IMR-90 (cell line): Measurements from ENCODE around the gene DLK2.
"Not testable (repeated sequence)": the region's sequence is repeated elsewhere in the genome, so short reads cannot be mapped to it uniquely, and the experiment has no call there.

ENCODE experiments used
- POLR2A ChIP-seq: IDR thresholded peaks from 2 replicates; pipeline ENCODE4 v1.6.1; 2012; ENCODE audit warnings: mild to moderate bottlenecking, low read depth, low read length
- RAD21 ChIP-seq: IDR thresholded peaks from 2 replicates; pipeline ENCODE4 v1.6.1; 2012; ENCODE audit warnings: low read length, improper control_type of control experiment
- SMC3 ChIP-seq: fragments of 150-350 bp; IDR thresholded peaks from 2 replicates; pipeline ENCODE4 v1.6.1; 2016; ENCODE audit warnings: low read depth, mild to moderate bottlenecking, antibody characterized with exemption, low read length, moderate library complexity
- TF ChIP-seq, protein P1 (sequence below): conservative IDR thresholded peaks from 2 replicates; pipeline ENCODE4 v1.5.1; 2012; ENCODE audit warnings: mild to moderate bottlenecking, low read depth, low read length, improper control_type of control experiment
- TF ChIP-seq, protein P2 (sequence below): fragments of 150-350 bp; IDR thresholded peaks from 2 replicates; pipeline ENCODE4 v1.6.1; 2016; ENCODE audit warnings: low read depth, mild to moderate bottlenecking, low read length, moderate library complexity, borderline replicate concordance

DNA sequence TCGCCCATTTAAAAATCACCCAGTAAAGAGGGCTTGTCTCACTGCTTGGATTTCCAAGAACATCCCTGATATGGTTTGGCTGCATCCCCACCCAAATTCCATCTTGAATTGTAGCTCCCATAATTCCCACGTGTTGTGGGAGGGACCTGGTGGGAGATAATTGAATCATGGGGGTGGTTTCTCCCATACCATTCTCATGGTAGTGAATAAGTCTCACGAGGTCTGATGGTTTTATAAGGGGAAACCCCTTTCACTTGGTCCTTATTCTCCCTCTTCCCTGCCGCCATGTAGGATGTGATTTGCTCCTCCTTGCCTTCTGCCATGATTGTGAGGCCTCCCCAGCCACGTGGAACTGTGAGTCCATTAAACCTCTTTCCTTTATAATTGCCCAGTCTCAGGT is 11.9 kb upstream of the DLK2 start:
- TF ChIP-seq, protein P1, sequence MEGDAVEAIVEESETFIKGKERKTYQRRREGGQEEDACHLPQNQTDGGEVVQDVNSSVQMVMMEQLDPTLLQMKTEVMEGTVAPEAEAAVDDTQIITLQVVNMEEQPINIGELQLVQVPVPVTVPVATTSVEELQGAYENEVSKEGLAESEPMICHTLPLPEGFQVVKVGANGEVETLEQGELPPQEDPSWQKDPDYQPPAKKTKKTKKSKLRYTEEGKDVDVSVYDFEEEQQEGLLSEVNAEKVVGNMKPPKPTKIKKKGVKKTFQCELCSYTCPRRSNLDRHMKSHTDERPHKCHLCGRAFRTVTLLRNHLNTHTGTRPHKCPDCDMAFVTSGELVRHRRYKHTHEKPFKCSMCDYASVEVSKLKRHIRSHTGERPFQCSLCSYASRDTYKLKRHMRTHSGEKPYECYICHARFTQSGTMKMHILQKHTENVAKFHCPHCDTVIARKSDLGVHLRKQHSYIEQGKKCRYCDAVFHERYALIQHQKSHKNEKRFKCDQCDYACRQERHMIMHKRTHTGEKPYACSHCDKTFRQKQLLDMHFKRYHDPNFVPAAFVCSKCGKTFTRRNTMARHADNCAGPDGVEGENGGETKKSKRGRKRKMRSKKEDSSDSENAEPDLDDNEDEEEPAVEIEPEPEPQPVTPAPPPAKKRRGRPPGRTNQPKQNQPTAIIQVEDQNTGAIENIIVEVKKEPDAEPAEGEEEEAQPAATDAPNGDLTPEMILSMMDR, result not testable (repeated sequence)
- TF ChIP-seq RAD21, POLR2A, SMC3: not testable (repeated sequence)
- TF ChIP-seq, protein P2, sequence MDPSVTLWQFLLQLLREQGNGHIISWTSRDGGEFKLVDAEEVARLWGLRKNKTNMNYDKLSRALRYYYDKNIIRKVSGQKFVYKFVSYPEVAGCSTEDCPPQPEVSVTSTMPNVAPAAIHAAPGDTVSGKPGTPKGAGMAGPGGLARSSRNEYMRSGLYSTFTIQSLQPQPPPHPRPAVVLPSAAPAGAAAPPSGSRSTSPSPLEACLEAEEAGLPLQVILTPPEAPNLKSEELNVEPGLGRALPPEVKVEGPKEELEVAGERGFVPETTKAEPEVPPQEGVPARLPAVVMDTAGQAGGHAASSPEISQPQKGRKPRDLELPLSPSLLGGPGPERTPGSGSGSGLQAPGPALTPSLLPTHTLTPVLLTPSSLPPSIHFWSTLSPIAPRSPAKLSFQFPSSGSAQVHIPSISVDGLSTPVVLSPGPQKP, result not testable (repeated sequence)
